KOPT-K1 (cell line): Measurements from ENCODE around the gene MPPE1.
"Not testable (repeated sequence)": the region's sequence is repeated elsewhere in the genome, so short reads cannot be mapped to it uniquely, and the experiment has no call there.

Source experiments
- H3K27ac ChIP-seq: fragments of 200-600 bp; sonication (generic); 2 replicates; pipeline ENCODE4 v1.5.1; 2016; ENCODE audit warnings: antibody characterized with exemption, mild to moderate bottlenecking, low read depth, low read length; ENCODE audit not compliant: poor library complexity, severe bottlenecking
- H3K36me3 ChIP-seq: fragments of 200-600 bp; sonication (generic); 2 replicates; pipeline ENCODE4 v1.5.1; 2017; ENCODE audit warnings: antibody characterized with exemption, mild to moderate bottlenecking, low read length, moderate library complexity; ENCODE audit not compliant: insufficient read depth
- H3K9me3 ChIP-seq: fragments of 200-600 bp; sonication (generic); 2 replicates; pipeline ENCODE4 v1.5.1; 2017; ENCODE audit warnings: antibody characterized with exemption, low read length, mild to moderate bottlenecking; ENCODE audit not compliant: insufficient read depth, poor library complexity, severe bottlenecking

Gene MPPE1

DNA sequence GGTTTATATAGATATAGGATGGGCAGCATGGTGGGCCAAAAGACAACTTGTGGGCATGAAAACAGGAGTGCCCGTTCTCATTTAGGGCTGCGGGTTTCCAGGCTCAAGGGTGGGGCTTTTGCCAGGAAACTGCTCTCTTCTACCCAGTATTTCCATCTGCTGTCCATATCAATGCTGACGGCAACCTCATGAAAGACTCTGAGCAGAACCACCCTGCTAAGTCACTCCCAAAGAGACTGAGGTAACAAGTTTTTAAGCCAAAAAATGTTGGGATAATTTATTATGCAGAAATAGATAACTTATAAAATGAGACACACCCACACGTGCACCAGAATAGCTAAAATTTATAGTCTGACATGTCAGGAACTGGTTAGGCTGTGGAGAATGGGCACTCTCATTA lies 36.1 kb upstream of the MPPE1 start:
- no peaks in the 10 kb centered on the region for H3K36me3 ChIP-seq
- no peak overlapping the region for H3K27ac ChIP-seq
- H3K9me3 ChIP-seq: no peaks in the 10 kb centered on the region

DNA sequence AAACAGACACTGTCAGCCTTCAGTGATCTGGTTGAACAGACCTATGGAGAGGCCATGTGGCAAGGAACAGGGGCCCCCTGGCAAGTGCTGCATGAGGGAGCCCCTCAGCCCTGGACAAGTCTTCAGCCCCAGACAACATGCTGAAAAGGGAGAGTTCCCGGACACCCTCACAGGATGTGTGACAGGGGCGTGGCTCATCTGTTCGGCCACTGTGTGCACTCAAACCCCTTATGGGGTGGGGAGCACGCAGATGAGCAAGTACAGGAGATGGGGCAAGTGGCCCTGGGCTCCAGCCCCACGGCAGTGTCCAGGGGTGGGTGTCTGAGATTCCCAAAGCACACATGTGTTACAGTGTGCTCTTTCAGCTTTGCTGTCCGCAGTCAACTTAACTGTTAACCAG lies 35.4 kb upstream of the MPPE1 start:
- Histone ChIP-seq H3K27ac (no peak overlapping the region), H3K9me3 (no peaks in the 10 kb centered on the region), H3K36me3 (no peaks in the 10 kb centered on the region)

- Histone ChIP-seq H3K36me3 (no peaks in the 10 kb centered on the region), H3K9me3 (no peaks in the 10 kb centered on the region)
Observed at GRCh38 chr18:11940956-11941355, 32.8 kb upstream of the MPPE1 start.

DNA sequence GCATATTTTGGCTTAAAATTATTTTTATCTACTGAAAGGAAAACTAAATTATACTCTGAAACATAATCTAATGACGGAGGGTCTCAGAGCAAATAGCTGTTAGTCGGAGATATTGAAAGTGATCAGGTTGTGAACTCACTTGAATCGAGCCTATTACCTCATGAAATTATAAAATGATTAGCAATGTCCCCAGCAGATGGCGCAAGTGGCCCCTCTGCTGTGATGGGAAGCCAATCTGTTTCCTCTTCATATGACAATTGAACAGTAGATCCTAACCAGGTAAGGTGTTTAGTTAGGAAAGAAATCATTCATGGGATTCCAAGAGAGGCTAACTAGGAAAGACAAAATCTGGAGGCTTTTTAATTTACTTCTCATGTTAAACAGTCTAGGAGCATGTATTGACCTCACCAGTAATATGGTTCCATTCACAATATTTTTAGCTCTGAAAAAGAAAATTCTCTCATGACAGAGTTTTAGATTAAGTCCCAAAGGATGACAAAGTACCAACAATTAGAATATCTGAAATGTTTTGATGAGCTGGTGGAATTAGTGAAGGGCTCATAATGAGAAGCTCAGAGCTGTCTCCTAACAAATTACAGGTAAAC lies 29.9 kb upstream of the MPPE1 start:
- no peaks in the 10 kb centered on the region for H3K36me3 ChIP-seq
- H3K27ac ChIP-seq: no peak overlapping the region
- H3K9me3 ChIP-seq: no peaks in the 10 kb centered on the region

More at GRCh38 chr18:11940956-11941355, 32.8 kb upstream of the MPPE1 start:
- no peak overlapping the region for H3K27ac ChIP-seq

GRCh38 chr18:11932393-11932792 lies 24.3 kb upstream of the MPPE1 start:
- Histone ChIP-seq H3K36me3 (no peaks in the 10 kb centered on the region), H3K9me3 (no peaks in the 10 kb centered on the region), H3K27ac (no peak overlapping the region)

- H3K9me3 ChIP-seq: no peaks in the 10 kb centered on the region
- H3K36me3 ChIP-seq: no peaks in the 10 kb centered on the region
- no peak overlapping the region for H3K27ac ChIP-seq
Observed at GRCh38 chr18:11927497-11927896, 19.4 kb upstream of the MPPE1 start.

- Histone ChIP-seq H3K9me3 (no peaks in the 10 kb centered on the region), H3K36me3 (no peaks in the 10 kb centered on the region), H3K27ac (no peak overlapping the region)
Observed at GRCh38 chr18:11925800-11926481, 17.8 kb upstream of the MPPE1 start.

DNA sequence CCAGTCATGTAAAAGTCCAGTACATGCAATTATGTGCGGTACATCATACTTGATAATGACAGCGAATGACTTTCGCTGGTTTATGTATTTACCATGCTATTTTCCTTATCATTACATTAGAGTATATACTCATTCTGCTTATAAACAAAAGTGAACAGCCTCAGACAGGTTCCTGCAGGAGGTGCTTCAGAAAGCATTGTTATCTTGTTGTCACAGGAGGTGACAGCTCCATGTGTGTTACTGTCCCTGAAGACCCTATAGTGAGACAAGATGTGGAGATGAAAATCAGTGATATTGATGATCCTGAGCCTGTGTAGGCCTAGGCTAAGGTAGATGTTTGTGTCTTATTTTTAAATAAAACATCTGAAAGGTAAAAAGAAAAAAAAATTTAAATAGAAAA lies 15.3 kb upstream of the MPPE1 start:
- Histone ChIP-seq H3K27ac (no peak overlapping the region), H3K9me3 (no peaks in the 10 kb centered on the region), H3K36me3 (no peaks in the 10 kb centered on the region)

GRCh38 chr18:11919522-11919921 lies 11.4 kb upstream of the MPPE1 start:
- not testable (repeated sequence) for H3K9me3 ChIP-seq, H3K36me3 ChIP-seq, H3K27ac ChIP-seq

- not testable (repeated sequence) for H3K27ac ChIP-seq, H3K36me3 ChIP-seq, H3K9me3 ChIP-seq
Observed at GRCh38 chr18:11916880-11917279, 8.8 kb upstream of the MPPE1 start.

GRCh38 chr18:11909591-11910026 lies 1.5 kb upstream of the MPPE1 start:
- H3K27ac ChIP-seq: no peak overlapping the region
- H3K36me3 ChIP-seq: peaks cover 9% of the 10 kb centered on the region; the same call in 1 of the 2 replicates
- H3K9me3 ChIP-seq: no peaks in the 10 kb centered on the region

- peaks cover 9% of the 10 kb centered on the region; the same call in 1 of the 2 replicates for H3K36me3 ChIP-seq
- H3K9me3 ChIP-seq: no peaks in the 10 kb centered on the region
- peak overlapping the region; percentile 72 for H3K27ac ChIP-seq
Observed at GRCh38 chr18:11909061-11909455, 941 bp upstream of the MPPE1 start.

- Histone ChIP-seq H3K27ac (peak overlapping the region; percentile 72), H3K9me3 (no peaks in the 10 kb centered on the region), H3K36me3 (peaks cover 20% of the 10 kb centered on the region)
Observed at GRCh38 chr18:11906926-11907874, 917 bp downstream of the MPPE1 start.

- Histone ChIP-seq H3K27ac (no peak overlapping the region), H3K9me3 (no peaks in the 10 kb centered on the region)
Observed at GRCh38 chr18:11906176-11906575, 1.9 kb downstream of the MPPE1 start.

GRCh38 chr18:11905613-11906012 lies 2.5 kb downstream of the MPPE1 start:
- Histone ChIP-seq H3K27ac (no peak overlapping the region), H3K36me3 (peaks cover 29% of the 10 kb centered on the region)

More at GRCh38 chr18:11906176-11906575, 1.9 kb downstream of the MPPE1 start:
- peaks cover 29% of the 10 kb centered on the region for H3K36me3 ChIP-seq

More at GRCh38 chr18:11905613-11906012, 2.5 kb downstream of the MPPE1 start:
- no peaks in the 10 kb centered on the region for H3K9me3 ChIP-seq
